IMR-90 (cell line): ENCODE measurements around the gene NIT1. TPM values are rescaled to one million over a fixed set of nuclear protein-coding genes. Genes with fewer than 3 reads are reported as not detected.

Experiments used
- ATAC-seq: fragments of 200-7000 bp; cut with Tn5 transposase; 2 replicates; pipeline ENCODE4 v1.9.1; 2020; ENCODE audit warnings: low read depth, mild to moderate bottlenecking, moderate library complexity
- BruUV-seq: library from RNA; stranded (reverse); fragments of 400-500 nt; replicated peaks from 2 replicates; lab custom pipeline; 2021; lab: Mats Ljungman, UMichigan
- CTCF ChIA-PET: fragments of 300-600 bp; formaldehyde crosslinking; extraction: SDS; loops from one replicate; lab custom pipeline; 2021; ENCODE audit warnings: antibody characterized with exemption; lab: Yijun Ruan, JAX
- POLR2A ChIA-PET: fragments of 300-600 bp; sonication (Branson Sonifier 250); formaldehyde crosslinking; loops from one replicate; lab custom pipeline; 2022; ENCODE audit warnings: antibody characterized with exemption; ENCODE audit not compliant: unreplicated experiment; lab: Charles Lee
- DNase-seq: peaks from one replicate; pipeline ENCODE4 v3.0.0; 2013
- H2AFZ ChIP-seq: replicated peaks from 2 replicates; pipeline ENCODE3; 2013; ENCODE audit warnings: low read length, mild to moderate bottlenecking; ENCODE audit not compliant: poor library complexity
- H2AK5ac ChIP-seq: 2 replicates; pipeline ENCODE4 v1.6.1; 2013; ENCODE audit warnings: low read depth, low read length, inconsistent platforms
- H2AK9ac ChIP-seq: replicated peaks from 2 replicates; pipeline ENCODE3; 2013; ENCODE audit warnings: mild to moderate bottlenecking, low read depth, low read length, moderate library complexity; ENCODE audit not compliant: poor library complexity
- H2BK120ac ChIP-seq: 2 replicates; pipeline ENCODE4 v1.6.1; 2013; ENCODE audit warnings: low read depth, low read length, inconsistent platforms
- H2BK15ac ChIP-seq: 3 replicates; pipeline ENCODE4 v1.6.1; 2013; ENCODE audit warnings: low read depth, low read length, inconsistent platforms
- H2BK20ac ChIP-seq: 2 replicates; pipeline ENCODE4 v1.6.1; 2013; ENCODE audit warnings: low read depth, mild to moderate bottlenecking, inconsistent platforms, low read length, moderate library complexity
- H2BK5ac ChIP-seq: 2 replicates; pipeline ENCODE4 v1.6.1; 2013; ENCODE audit warnings: mild to moderate bottlenecking, low read depth, low read length, inconsistent platforms; ENCODE audit not compliant: poor library complexity, severe bottlenecking
- H3K14ac ChIP-seq: replicated peaks from 2 replicates; pipeline ENCODE4 v1.6.1; 2013; ENCODE audit warnings: low read depth, low read length, inconsistent platforms
- H3K18ac ChIP-seq: 2 replicates; pipeline ENCODE4 v1.6.1; 2013; ENCODE audit warnings: low read depth, low read length, control low read depth
- H3K23ac ChIP-seq: 2 replicates; pipeline ENCODE4 v1.6.1; 2013; ENCODE audit warnings: low read depth, low read length, inconsistent platforms
- H3K27ac ChIP-seq: 2 replicates; pipeline ENCODE4 v1.5.1; 2013; ENCODE audit warnings: mild to moderate bottlenecking, control low read depth, low read length; ENCODE audit not compliant: insufficient read depth
- H3K27me3 ChIP-seq: 2 replicates; pipeline ENCODE4 v1.6.1; 2013; ENCODE audit warnings: low read length; ENCODE audit not compliant: control insufficient read depth, insufficient read depth
- H3K36me3 ChIP-seq: 2 replicates; pipeline ENCODE4 v1.6.1; 2013; ENCODE audit warnings: low read length, mixed read lengths; ENCODE audit not compliant: control insufficient read depth, insufficient read depth
- H3K4ac ChIP-seq: 2 replicates; pipeline ENCODE4 v1.6.1; 2013; ENCODE audit warnings: low read depth, low read length, inconsistent platforms
- H3K4me1 ChIP-seq: 2 replicates; pipeline ENCODE4 v1.6.1; 2013; ENCODE audit warnings: low read length, mixed read lengths; ENCODE audit not compliant: control insufficient read depth, insufficient read depth
- H3K4me2 ChIP-seq: 2 replicates; pipeline ENCODE4 v1.6.1; 2013; ENCODE audit warnings: low read depth, mild to moderate bottlenecking, control low read depth, low read length, moderate library complexity
- H3K4me3 ChIP-seq: 2 replicates; pipeline ENCODE4 v1.5.1; 2013; ENCODE audit warnings: low read depth, mild to moderate bottlenecking, control low read depth, low read length, moderate library complexity; ENCODE audit not compliant: insufficient read depth
- H3K56ac ChIP-seq: 2 replicates; pipeline ENCODE4 v1.6.1; 2013; ENCODE audit warnings: low read length, inconsistent platforms; ENCODE audit not compliant: insufficient read depth; ENCODE audit errors: extremely low read depth
- H3K79me1 ChIP-seq, 2 experiments: 2 replicates each; pipeline ENCODE4 v1.6.1; 2013; ENCODE audit warnings: low read length in 2 of 2, inconsistent platforms in 1 of 2, low read depth in 1 of 2
- H3K9ac ChIP-seq: 2 replicates; pipeline ENCODE4 v1.6.1; 2013; ENCODE audit warnings: low read depth, low read length, control low read depth
- H3K9me1 ChIP-seq: 2 replicates; pipeline ENCODE4 v1.6.1; 2013; ENCODE audit warnings: low read length, inconsistent platforms; ENCODE audit not compliant: insufficient read depth
- H3K9me3 ChIP-seq: 2 replicates; pipeline ENCODE4 v1.6.1; 2013; ENCODE audit warnings: low read length; ENCODE audit not compliant: control insufficient read depth, insufficient read depth
- H4K20me1 ChIP-seq: 2 replicates; pipeline ENCODE4 v1.6.1; 2013; ENCODE audit warnings: low read length, inconsistent platforms; ENCODE audit not compliant: insufficient read depth
- H4K5ac ChIP-seq: 2 replicates; pipeline ENCODE4 v1.6.1; 2013; ENCODE audit warnings: mild to moderate bottlenecking, low read depth, low read length, control low read depth
- H4K8ac ChIP-seq, 2 experiments: 2 replicates each; pipeline ENCODE4 v1.6.1; 2013; ENCODE audit warnings: low read depth in 2 of 2, low read length in 2 of 2, control low read depth in 1 of 2, inconsistent platforms in 1 of 2
- H4K91ac ChIP-seq: 2 replicates; pipeline ENCODE4 v1.6.1; 2013; ENCODE audit warnings: low read depth, low read length, inconsistent platforms; ENCODE audit not compliant: insufficient read depth
- MAFK ChIP-seq: IDR thresholded peaks from 2 replicates; pipeline ENCODE4 v1.6.1; 2012; ENCODE audit warnings: low read depth, low read length, improper control_type of control experiment
- RCOR1 ChIP-seq: IDR thresholded peaks from 2 replicates; pipeline ENCODE4 v1.6.1; 2012; ENCODE audit warnings: mild to moderate bottlenecking, low read length, improper control_type of control experiment; ENCODE audit not compliant: insufficient replicate concordance
- WGBS, 2 experiments: methylation state at CpG; one replicate each; pipeline versions ENCODE4 v1.1.5 to v1.1.7; 2013; ENCODE audit warnings: missing lambda C conversion rate in 2 of 2; ENCODE audit not compliant: insufficient read length in 1 of 2; ENCODE audit errors: extremely low coverage in 2 of 2; 5-methylcytosine and 5-hydroxymethylcytosine counted together
- dilution Hi-C: fragments of 300-500 bp; cut with HindIII; formaldehyde crosslinking; loops from one replicate; pipeline ENCODE4 v1.14.3; 2018; ENCODE audit warnings: low sequenced_read_pairs; ENCODE audit not compliant: unreplicated experiment
- in situ Hi-C: fragments of 300-500 bp; cut with MboI; formaldehyde crosslinking; loops from 3 replicates; pipeline ENCODE4 v1.14.3; 2019; ENCODE audit warnings: low sequenced_read_pairs, inconsistent platforms, mixed read lengths
- intact Hi-C: fragments of 100-400 bp; cut with micrococcal nuclease; formaldehyde crosslinking; loops from 2 replicates; pipeline ENCODE4 v1.10.0; 2022
- polyA plus RNA-seq, 3 experiments: library from polyadenylated mRNA; depleted of rRNA; stranded (reverse); fragments of >200 nt; gene quantifications; 2 replicates each; pipeline ENCODE4 v1.2.3, GENCODE V29; 2012; ENCODE audit warnings: low replicate concordance in 1 of 3
- total RNA-seq: library from RNA; depleted of rRNA; stranded (reverse); fragments of >200 nt; gene quantifications from 2 replicates; pipeline ENCODE4 v1.2.3, GENCODE V29; 2012
- TF ChIP-seq, protein P1 (sequence below): fragments of 150-350 bp; IDR thresholded peaks from 2 replicates; pipeline ENCODE4 v1.6.1; 2016; ENCODE audit warnings: low read depth, mild to moderate bottlenecking, low read length, moderate library complexity, borderline replicate concordance
- TF ChIP-seq, protein P2 (sequence below): conservative IDR thresholded peaks from 2 replicates; pipeline ENCODE4 v1.5.1; 2012; ENCODE audit warnings: mild to moderate bottlenecking, low read depth, low read length, improper control_type of control experiment

NIT1 gene
- total and polyA plus RNA-seq, 2 of the 4 experiments (the other 2 are of a cell fraction): 22.8 to 33.6 TPM

DNA sequence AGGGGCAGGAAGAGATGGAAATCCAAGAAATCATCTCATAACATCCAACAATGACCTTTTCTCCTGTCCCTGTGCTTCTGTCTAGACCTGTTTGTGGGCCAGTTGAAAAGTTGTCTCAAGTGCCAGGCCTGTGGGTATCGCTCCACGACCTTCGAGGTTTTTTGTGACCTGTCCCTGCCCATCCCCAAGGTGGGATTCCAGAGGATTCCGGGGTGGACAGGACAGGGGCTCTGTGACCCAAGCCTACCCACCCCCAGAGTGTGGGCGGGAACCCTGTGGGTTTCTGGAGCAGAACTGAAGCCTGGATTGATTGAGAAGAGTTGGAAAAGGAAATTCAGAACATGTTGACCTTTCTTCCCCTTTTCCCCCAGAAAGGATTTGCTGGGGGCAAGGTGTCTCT, 45.9 kb downstream of the NIT1 start:
- DNase-seq (no peak), ATAC-seq (no peak)
- Histone ChIP-seq H4K91ac (no peak overlapping the region), H3K27ac (no peak overlapping the region), H3K9ac (no peak overlapping the region), H3K4ac (no peak overlapping the region), H2BK15ac (no peak overlapping the region), H3K4me2 (no peak overlapping the region), H3K4me1 (peaks cover 8% of the 10 kb centered on the region), H4K8ac (no peak overlapping the region), H3K9me1 (peaks cover 13% of the 10 kb centered on the region), H3K4me3 (no peak overlapping the region), H3K36me3 (peaks cover 24% of the 10 kb centered on the region), H4K20me1 (no peaks in the 10 kb centered on the region), H3K27me3 (no peaks in the 10 kb centered on the region), H2AFZ (no peak overlapping the region), H2AK5ac (no peak overlapping the region), H2BK5ac (no peak overlapping the region), H2BK20ac (no peak overlapping the region), H3K23ac (no peak overlapping the region), H3K9me3 (no peaks in the 10 kb centered on the region), H2BK120ac (no peak overlapping the region), H4K5ac (no peak overlapping the region), H2AK9ac (no peak overlapping the region), H3K79me1 (peaks cover 19 to 36% of the 10 kb centered on the region in 2 experiments), H3K14ac (no peak overlapping the region), H3K18ac (no peak overlapping the region), H3K56ac (no peak overlapping the region)
- in situ Hi-C loops (no loop called here), dilution Hi-C loops (no loop called here), intact Hi-C loops (no loop called here)
- no TSS peak for BruUV-seq
- TF ChIP-seq, protein P1, sequence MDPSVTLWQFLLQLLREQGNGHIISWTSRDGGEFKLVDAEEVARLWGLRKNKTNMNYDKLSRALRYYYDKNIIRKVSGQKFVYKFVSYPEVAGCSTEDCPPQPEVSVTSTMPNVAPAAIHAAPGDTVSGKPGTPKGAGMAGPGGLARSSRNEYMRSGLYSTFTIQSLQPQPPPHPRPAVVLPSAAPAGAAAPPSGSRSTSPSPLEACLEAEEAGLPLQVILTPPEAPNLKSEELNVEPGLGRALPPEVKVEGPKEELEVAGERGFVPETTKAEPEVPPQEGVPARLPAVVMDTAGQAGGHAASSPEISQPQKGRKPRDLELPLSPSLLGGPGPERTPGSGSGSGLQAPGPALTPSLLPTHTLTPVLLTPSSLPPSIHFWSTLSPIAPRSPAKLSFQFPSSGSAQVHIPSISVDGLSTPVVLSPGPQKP: no peak
- TF ChIP-seq MAFK: no peak
- TF ChIP-seq, protein P2, sequence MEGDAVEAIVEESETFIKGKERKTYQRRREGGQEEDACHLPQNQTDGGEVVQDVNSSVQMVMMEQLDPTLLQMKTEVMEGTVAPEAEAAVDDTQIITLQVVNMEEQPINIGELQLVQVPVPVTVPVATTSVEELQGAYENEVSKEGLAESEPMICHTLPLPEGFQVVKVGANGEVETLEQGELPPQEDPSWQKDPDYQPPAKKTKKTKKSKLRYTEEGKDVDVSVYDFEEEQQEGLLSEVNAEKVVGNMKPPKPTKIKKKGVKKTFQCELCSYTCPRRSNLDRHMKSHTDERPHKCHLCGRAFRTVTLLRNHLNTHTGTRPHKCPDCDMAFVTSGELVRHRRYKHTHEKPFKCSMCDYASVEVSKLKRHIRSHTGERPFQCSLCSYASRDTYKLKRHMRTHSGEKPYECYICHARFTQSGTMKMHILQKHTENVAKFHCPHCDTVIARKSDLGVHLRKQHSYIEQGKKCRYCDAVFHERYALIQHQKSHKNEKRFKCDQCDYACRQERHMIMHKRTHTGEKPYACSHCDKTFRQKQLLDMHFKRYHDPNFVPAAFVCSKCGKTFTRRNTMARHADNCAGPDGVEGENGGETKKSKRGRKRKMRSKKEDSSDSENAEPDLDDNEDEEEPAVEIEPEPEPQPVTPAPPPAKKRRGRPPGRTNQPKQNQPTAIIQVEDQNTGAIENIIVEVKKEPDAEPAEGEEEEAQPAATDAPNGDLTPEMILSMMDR: no peak
- no peak for TF ChIP-seq RCOR1
- WGBS, 2 experiments: no CpG with 5 or more reads among the region's 5 CpGs
- POLR2A ChIA-PET: no interaction called here
- CTCF ChIA-PET: no interaction called here
